Panc1 (cell line): Measurements from ENCODE around the gene TPST2.

ENCODE experiments used
- CTCF ChIP-seq: fragments of 450-650 bp; IDR thresholded peaks from 2 replicates; pipeline ENCODE4 v1.5.1; 2017; ENCODE audit warnings: mild to moderate bottlenecking
- POLR2AphosphoS5 ChIP-seq: IDR thresholded peaks from 2 replicates; pipeline ENCODE4 v1.6.1; 2012; ENCODE audit warnings: mild to moderate bottlenecking, low read depth, low read length, moderate library complexity
- REST ChIP-seq, 2 experiments: IDR thresholded peaks; 2 replicates each; pipeline ENCODE4 v1.6.1; 2011 to 2012; ENCODE audit warnings: low read depth in 2 of 2, control low read depth in 1 of 2, low read length in 1 of 2, mild to moderate bottlenecking in 1 of 2, moderate library complexity in 1 of 2; ENCODE audit not compliant: insufficient read depth in 1 of 2
- SIN3A ChIP-seq: IDR thresholded peaks from 2 replicates; pipeline ENCODE4 v1.6.1; 2012; ENCODE audit warnings: low read depth, mild to moderate bottlenecking, low read length, moderate library complexity, borderline replicate concordance; ENCODE audit not compliant: insufficient read depth
- TCF7L2 ChIP-seq: IDR thresholded peaks from 2 replicates; pipeline ENCODE4 v1.6.1; 2011; ENCODE audit warnings: mild to moderate bottlenecking, low read depth, low read length, inconsistent platforms

GRCh38 chr22:26593763-26594162 lies 3.8 kb upstream of the TPST2 start:
- TF ChIP-seq CTCF (no peak), REST (IDR thresholded peaks at IDR 0.05; ENCODE audit: insufficient read depth in 1 of 2, low read depth in 2 of 2, low read length in 1 of 2) (no peak), TCF7L2 (no peak), SIN3A (no peak), POLR2AphosphoS5 (no peak)
